Mucosa of rectum (tissue), 2 donors: Measurements from ENCODE around the gene NAGLU.
A peak's percentile ranks its signal among the peaks of the same experiment; 100 is the strongest.

Experiments
- H3K27ac ChIP-seq, 2 donors: one replicate each; pipeline ENCODE4 v1.7.0; 2013; ENCODE audit warnings: inconsistent platforms in 2 of 2, low read depth in 2 of 2, low read length in 2 of 2
- H3K27me3 ChIP-seq, 2 donors: one replicate each; pipeline ENCODE4 v1.7.0; 2013; ENCODE audit warnings: low read length in 2 of 2; ENCODE audit not compliant: control insufficient read depth in 2 of 2, insufficient read depth in 2 of 2
- H3K36me3 ChIP-seq, 2 donors: one replicate each; pipeline ENCODE4 v1.7.0; 2013; ENCODE audit warnings: low read length in 2 of 2; ENCODE audit not compliant: control insufficient read depth in 2 of 2, insufficient read depth in 2 of 2
- H3K4me1 ChIP-seq, 2 donors: one replicate each; pipeline ENCODE4 v1.7.0; 2013; ENCODE audit warnings: low read length in 2 of 2, mild to moderate bottlenecking in 1 of 2; ENCODE audit not compliant: control insufficient read depth in 2 of 2, insufficient read depth in 2 of 2
- H3K4me3 ChIP-seq, 2 donors: one replicate each; pipeline ENCODE4 v1.7.0; 2013; ENCODE audit warnings: low read length in 2 of 2
- H3K9ac ChIP-seq, 2 donors: one replicate each; pipeline ENCODE4 v1.7.0; 2013; ENCODE audit warnings: low read length in 2 of 2, low read depth in 1 of 2, mild to moderate bottlenecking in 1 of 2
- H3K9me3 ChIP-seq, 2 donors: one replicate each; pipeline ENCODE4 v1.7.0; 2013; ENCODE audit warnings: low read length in 2 of 2; ENCODE audit not compliant: control insufficient read depth in 2 of 2
- donor health status: healthy.
- donor health status: Normal muscosa, but diverticular disease.

Gene NAGLU

DNA sequence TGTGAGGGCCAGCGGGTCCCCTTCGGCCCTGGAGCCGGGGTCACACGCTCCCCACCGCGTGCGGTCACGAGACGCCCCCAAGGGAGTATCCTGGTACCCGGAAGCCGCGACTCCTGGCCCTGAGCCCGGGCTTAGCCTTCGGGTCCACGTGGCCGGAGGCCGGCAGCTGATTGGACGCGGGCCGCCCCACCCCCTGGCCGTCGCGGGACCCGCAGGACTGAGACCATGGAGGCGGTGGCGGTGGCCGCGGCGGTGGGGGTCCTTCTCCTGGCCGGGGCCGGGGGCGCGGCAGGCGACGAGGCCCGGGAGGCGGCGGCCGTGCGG lies at the start of gene NAGLU:
Gene NAGLU, plus strand, starts transcription at position 194 of the 324 bp plus-strand sequence. Its CDS starts 32 bp downstream, at position 226.
- peaks cover 13 to 29% of the 10 kb centered on the region in 2 donors for H3K4me1 ChIP-seq
- H3K27ac ChIP-seq = peak within 1 kb of the TSS; percentile 87 to 90
- H3K9ac ChIP-seq = peak within 1 kb of the TSS; percentile 80 to 87

DNA sequence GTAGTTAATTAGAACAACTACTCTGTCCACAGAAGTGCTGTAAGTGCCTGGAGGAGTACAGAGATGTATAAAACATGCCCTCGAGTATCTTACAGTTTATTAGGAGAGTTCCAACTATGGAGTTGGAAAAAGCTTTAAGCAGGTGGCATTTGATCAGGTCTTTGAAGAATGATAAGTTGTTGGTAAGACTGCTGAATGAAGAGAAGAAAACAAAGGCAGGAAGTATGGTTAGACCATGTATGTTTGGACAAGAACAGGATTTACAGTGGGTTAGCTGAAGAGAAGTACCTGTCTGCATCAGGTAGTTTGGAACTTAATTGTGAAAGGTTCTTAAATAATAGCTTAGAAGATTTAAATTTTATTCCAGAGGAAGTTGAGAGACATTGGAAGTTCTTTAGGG lies 48.0 kb upstream of the NAGLU start:
- H3K27ac ChIP-seq = no peak overlapping the region
- H3K36me3 ChIP-seq = peaks cover 53 to 54% of the 10 kb centered on the region in 2 donors
- no peaks in the 10 kb centered on the region for H3K27me3 ChIP-seq
- H3K9me3 ChIP-seq = no peaks in the 10 kb centered on the region
- no peak overlapping the region for H3K4me3 ChIP-seq
- no peaks in the 10 kb centered on the region for H3K4me1 ChIP-seq
- no peak overlapping the region for H3K9ac ChIP-seq

More for the DNA sequence above, at the start of gene NAGLU:
- Histone ChIP-seq H3K27me3 (no peaks in the 10 kb centered on the region), H3K4me3 (peak within 1 kb of the TSS; percentile 80 to 91), H3K36me3 (peaks cover 8 to 16% of the 10 kb centered on the region in 2 donors), H3K9me3 (no peaks in the 10 kb centered on the region)

DNA sequence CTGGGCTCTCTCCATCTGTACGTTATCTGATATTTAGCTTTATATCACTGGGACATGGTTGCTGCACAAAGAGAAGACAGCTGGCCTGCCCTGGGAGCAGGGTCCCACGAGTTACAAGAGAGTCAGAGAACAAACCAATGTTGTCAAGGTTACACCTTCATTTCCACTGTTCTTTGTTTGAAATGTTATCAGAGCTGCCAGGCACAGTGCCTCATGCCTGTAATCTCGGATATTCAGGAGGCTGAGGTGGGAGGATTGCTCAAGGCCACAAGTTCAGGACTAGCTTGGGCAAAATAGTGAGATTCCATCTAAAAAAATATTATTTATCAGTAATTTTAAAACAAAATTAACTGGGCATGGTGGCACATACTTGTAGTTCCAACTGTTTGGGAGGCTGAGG lies 42.7 kb upstream of the NAGLU start:
- Histone ChIP-seq H3K27ac (no peak overlapping the region), H3K27me3 (no peaks in the 10 kb centered on the region), H3K9ac (no peak overlapping the region), H3K9me3 (no peaks in the 10 kb centered on the region), H3K36me3 (peaks cover 40 to 52% of the 10 kb centered on the region in 2 donors), H3K4me3 (no peak overlapping the region), H3K4me1 (no peaks in the 10 kb centered on the region)

DNA sequence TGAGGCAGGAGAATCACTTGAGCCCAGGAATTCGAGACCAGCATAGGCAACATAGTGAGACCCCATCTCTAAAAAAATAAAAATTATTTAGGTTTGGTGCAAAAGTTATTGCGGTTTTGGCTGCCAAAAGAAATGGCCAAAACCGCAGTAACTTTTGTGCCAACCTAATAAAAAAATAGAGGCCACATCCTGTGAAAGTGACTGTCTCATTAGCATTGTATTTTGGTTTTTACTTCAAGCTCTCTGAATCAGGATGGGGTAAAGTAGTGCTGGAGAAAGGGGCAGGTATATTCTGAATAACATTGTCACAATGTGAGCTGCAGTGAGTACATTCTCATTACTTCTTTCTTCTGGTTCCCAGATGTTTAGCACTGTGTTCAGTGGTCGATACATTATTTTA lies 41.4 kb upstream of the NAGLU start:
- Histone ChIP-seq H3K27ac (no peak overlapping the region), H3K4me1 (no peaks in the 10 kb centered on the region), H3K36me3 (peaks cover 35 to 45% of the 10 kb centered on the region in 2 donors), H3K4me3 (no peak overlapping the region), H3K9ac (no peak overlapping the region), H3K9me3 (no peaks in the 10 kb centered on the region), H3K27me3 (no peaks in the 10 kb centered on the region)

DNA sequence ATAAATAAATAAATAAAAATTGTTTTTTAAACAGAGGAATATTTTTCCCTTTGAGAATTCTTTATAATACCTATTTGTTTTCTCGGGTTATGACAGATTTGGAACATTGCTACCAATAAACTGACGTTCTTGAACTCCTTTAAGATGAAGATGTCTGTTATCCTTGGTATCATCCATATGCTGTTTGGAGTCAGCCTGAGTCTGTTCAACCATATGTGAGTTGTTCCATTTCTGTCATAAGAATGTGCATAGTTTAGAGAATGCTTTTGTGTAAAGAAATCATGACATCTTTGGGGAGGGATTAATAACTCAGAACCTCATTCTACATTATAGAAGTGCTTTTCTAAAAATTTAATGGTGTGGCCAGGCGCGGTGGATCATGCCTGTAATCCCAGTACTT lies 37.2 kb upstream of the NAGLU start:
- peaks cover 39 to 66% of the 10 kb centered on the region in 2 donors for H3K36me3 ChIP-seq
- H3K9me3 ChIP-seq = no peaks in the 10 kb centered on the region
- no peak overlapping the region for H3K27ac ChIP-seq
- H3K4me3 ChIP-seq = no peak overlapping the region
- no peaks in the 10 kb centered on the region for H3K27me3 ChIP-seq
- no peak overlapping the region for H3K9ac ChIP-seq
- H3K4me1 ChIP-seq = no peaks in the 10 kb centered on the region

DNA sequence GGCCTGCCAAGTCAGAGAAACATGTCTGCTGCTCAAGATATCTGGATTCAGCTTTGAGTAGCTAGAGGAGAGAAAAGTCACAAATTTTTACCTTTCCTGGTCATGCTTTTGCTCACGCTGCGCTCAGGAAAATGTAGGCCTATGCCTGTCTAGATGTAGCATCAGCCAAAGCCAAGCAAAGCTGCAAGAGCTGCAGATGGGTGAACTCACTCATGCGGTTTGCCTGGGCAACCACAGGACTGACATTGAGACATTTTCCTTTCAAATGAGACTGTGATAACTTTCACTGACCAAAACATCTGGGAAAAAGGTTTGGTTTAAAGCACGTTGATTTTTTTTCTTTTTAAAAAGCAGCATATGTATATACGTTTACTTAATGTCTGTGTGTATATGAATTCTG lies 34.0 kb upstream of the NAGLU start:
- H3K27ac ChIP-seq = no peak overlapping the region
- H3K4me3 ChIP-seq = no peak overlapping the region
- no peak overlapping the region for H3K9ac ChIP-seq
- H3K36me3 ChIP-seq = peaks cover 37 to 47% of the 10 kb centered on the region in 2 donors
- no peaks in the 10 kb centered on the region for H3K4me1 ChIP-seq
- H3K9me3 ChIP-seq = no peaks in the 10 kb centered on the region
- H3K27me3 ChIP-seq = no peaks in the 10 kb centered on the region

DNA sequence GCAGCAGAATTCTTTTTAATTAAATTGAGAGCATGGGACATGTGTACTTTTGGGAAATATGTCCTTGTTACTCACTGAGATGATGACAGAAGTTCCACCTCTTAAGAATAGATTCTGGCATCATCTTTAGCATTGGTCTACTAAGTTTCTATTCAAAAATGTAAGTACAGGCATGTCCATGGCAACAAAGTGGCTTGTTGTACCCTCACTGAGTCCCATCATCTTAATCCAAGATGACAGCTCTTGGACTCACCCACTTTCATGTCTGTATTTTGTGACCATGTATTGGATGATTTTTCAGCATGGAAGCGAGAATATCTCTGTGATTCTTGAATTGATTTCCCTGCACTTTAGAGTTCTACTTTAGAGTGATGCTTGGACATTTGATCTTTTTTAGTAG lies 33.1 kb upstream of the NAGLU start:
- no peak overlapping the region for H3K9ac ChIP-seq
- H3K9me3 ChIP-seq = no peaks in the 10 kb centered on the region
- H3K4me1 ChIP-seq = no peaks in the 10 kb centered on the region
- peaks cover 45 to 55% of the 10 kb centered on the region in 2 donors for H3K36me3 ChIP-seq
- H3K27ac ChIP-seq = no peak overlapping the region
- H3K27me3 ChIP-seq = no peaks in the 10 kb centered on the region
- no peak overlapping the region for H3K4me3 ChIP-seq

DNA sequence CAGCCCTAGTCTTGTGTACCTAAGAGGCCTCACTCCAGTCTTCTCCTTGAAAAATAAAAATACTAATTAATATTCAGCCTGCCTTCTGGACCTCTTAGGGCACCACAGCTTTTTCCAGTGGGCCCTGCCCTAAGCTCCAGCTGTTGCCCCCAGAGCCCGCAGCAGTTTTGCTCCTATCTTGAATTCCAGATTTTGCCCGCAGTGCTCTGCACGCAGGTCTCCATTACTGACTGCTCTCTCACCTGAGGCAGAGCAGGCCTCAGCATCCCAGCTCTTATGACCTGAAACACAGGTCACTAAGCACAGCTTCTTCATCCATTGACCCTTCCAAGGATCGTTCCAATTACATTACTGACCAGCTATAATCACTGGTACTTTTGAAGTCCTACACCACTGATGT lies 28.4 kb upstream of the NAGLU start:
- peaks cover 48 to 55% of the 10 kb centered on the region in 2 donors for H3K36me3 ChIP-seq
- no peak overlapping the region for H3K9ac ChIP-seq
- peaks cover 0 to 9% of the 10 kb centered on the region in 2 donors for H3K4me1 ChIP-seq
- H3K27me3 ChIP-seq = no peaks in the 10 kb centered on the region
- H3K27ac ChIP-seq = no peak overlapping the region
- H3K9me3 ChIP-seq = no peaks in the 10 kb centered on the region
- no peak overlapping the region for H3K4me3 ChIP-seq

DNA sequence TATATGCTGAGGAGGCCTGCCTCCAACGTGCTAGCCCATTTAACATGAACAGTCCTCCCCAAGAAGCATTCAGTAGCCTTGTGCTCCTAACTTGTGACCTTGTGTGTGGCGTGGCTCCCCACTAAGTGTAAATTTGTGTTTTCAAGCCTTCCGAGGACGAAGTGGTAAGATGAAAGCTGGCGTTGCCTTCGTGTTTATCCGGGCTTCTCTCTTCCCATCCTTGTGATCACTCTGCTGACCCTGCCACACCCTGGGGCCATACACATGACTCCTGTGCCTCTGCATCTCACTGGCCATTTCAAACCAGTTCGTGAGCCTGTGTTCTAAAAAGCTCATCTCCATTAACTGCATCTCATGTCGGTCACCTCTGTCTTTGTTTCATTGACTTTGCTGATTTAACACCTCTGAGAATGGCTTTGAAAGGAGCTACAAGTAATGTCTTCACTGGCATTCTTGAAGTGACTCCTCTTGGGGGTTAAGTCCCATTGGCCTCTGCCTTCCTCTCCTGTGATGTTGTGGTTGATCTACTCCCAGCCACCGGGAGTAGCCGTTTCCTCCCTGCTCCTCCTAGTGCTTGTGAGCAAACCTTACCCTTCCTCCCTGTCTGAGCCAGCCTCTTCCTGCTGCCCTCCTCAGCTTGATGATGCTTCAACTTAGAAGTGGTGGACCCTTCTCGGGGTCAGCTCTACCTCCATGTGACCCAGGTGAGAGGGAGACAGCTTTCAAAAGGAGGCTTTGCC lies 27.4 kb upstream of the NAGLU start:
- H3K27ac ChIP-seq = peak overlapping the region in 1 of 2 donors; percentile 1
- H3K27me3 ChIP-seq = no peaks in the 10 kb centered on the region
- H3K9me3 ChIP-seq = no peaks in the 10 kb centered on the region
- H3K9ac ChIP-seq = no peak overlapping the region
- H3K4me3 ChIP-seq = no peak overlapping the region
- H3K36me3 ChIP-seq = peaks cover 41 to 51% of the 10 kb centered on the region in 2 donors
- H3K4me1 ChIP-seq = peaks cover 0 to 9% of the 10 kb centered on the region in 2 donors

DNA sequence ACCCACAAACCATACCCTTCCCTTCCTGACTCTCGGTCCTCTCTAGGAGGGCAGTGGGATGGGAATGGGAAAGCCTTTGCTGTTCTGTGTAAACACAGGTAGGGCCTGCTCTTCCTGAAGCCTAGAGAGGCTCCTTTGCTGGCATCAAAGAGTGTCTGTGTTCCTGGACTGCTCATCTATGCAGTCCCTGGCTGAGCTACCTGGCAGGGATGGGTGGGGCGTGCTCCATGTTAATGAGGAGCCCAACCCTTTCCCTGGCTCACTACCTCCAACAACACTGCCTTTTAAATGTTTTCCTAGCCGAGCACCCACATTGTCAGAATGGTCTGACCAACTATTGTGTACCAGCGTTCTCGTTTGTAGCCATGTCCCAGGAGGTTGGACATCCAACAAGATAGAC lies 26.6 kb upstream of the NAGLU start:
- Histone ChIP-seq H3K9me3 (no peaks in the 10 kb centered on the region), H3K27me3 (no peaks in the 10 kb centered on the region), H3K4me3 (no peak overlapping the region), H3K4me1 (peaks cover 0 to 9% of the 10 kb centered on the region in 2 donors), H3K9ac (no peak overlapping the region), H3K27ac (peak overlapping the region; percentile 1 to 40), H3K36me3 (peaks cover 46 to 50% of the 10 kb centered on the region in 2 donors)
